RWPE2 (cell line): Measurements from ENCODE around the gene AVEN.
"Not testable (repeated sequence)": the region's sequence is repeated elsewhere in the genome, so short reads cannot be mapped to it uniquely, and the experiment has no call there.

ENCODE experiments used
- ATAC-seq: fragments of 200-7000 bp; cut with Tn5 transposase; 3 replicates; pipeline ENCODE4 v1.9.1; 2021; ENCODE audit warnings: low read depth
- DNase-seq: peaks from one replicate; pipeline ENCODE4 v3.0.0-alpha.2; 2020; ENCODE audit warnings: low spot score
- H3K27ac ChIP-seq: fragments of 450-650 bp; 2 replicates; pipeline ENCODE4 v1.5.1; 2017; ENCODE audit warnings: mild to moderate bottlenecking; ENCODE audit not compliant: poor library complexity, severe bottlenecking
- H3K27me3 ChIP-seq: fragments of 250-450 bp; sonication (Bioruptor Pico); 2 replicates; pipeline ENCODE4 v1.5.1; 2021; ENCODE audit warnings: mild to moderate bottlenecking, moderate library complexity; ENCODE audit not compliant: insufficient read depth, poor library complexity, severe bottlenecking
- H3K36me3 ChIP-seq: fragments of 250-450 bp; sonication (Bioruptor Pico); 2 replicates; pipeline ENCODE4 v1.5.1; 2020; ENCODE audit warnings: low read depth, mild to moderate bottlenecking, moderate library complexity
- H3K4me1 ChIP-seq: fragments of 250-450 bp; sonication (Bioruptor Pico); 2 replicates; pipeline ENCODE4 v1.5.1; 2021; ENCODE audit warnings: mild to moderate bottlenecking, moderate library complexity; ENCODE audit not compliant: insufficient read depth, poor library complexity, severe bottlenecking
- H3K4me3 ChIP-seq: fragments of 250-450 bp; sonication (Bioruptor Pico); 2 replicates; pipeline ENCODE4 v1.5.1; 2021; ENCODE audit warnings: mild to moderate bottlenecking, moderate library complexity; ENCODE audit not compliant: severe bottlenecking
- H3K9me3 ChIP-seq: fragments of 250-450 bp; sonication (Bioruptor Pico); 2 replicates; pipeline ENCODE4 v1.5.1; 2021; ENCODE audit warnings: mild to moderate bottlenecking, moderate library complexity; ENCODE audit not compliant: severe bottlenecking
- TF ChIP-seq, protein P1 (sequence below): fragments of 450-650 bp; IDR thresholded peaks from one replicate; pipeline ENCODE4 v1.5.1; 2017; ENCODE audit warnings: mild to moderate bottlenecking, moderate library complexity; ENCODE audit not compliant: poor library complexity, severe bottlenecking

AVEN gene

DNA sequence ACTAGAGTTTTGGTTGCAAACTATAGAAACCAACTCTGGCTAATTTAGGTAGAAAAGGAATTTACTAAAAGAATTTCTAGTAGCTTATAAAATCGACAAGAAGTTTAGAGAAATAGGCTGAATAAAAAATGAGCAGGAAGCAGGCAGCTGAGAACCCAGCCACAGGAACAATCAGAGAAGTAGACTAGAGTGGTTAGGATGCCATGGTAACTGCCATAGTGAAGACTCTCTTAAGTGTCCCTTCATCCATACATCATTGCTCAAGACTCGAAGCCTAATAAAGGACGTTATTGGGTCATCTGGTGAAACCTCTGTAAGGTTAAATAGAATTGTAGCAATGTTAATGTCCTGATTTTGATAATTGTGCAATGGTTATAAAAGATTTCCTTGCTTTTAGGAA lies 13.8 kb downstream of the AVEN start:
- no peak for ATAC-seq
- Histone ChIP-seq H3K4me3 (no peak overlapping the region), H3K36me3 (no peaks in the 10 kb centered on the region), H3K4me1 (no peaks in the 10 kb centered on the region), H3K27ac (no peak overlapping the region), H3K9me3 (no peaks in the 10 kb centered on the region), H3K27me3 (no peaks in the 10 kb centered on the region)
- DNase-seq, result no peak
- TF ChIP-seq, protein P1, sequence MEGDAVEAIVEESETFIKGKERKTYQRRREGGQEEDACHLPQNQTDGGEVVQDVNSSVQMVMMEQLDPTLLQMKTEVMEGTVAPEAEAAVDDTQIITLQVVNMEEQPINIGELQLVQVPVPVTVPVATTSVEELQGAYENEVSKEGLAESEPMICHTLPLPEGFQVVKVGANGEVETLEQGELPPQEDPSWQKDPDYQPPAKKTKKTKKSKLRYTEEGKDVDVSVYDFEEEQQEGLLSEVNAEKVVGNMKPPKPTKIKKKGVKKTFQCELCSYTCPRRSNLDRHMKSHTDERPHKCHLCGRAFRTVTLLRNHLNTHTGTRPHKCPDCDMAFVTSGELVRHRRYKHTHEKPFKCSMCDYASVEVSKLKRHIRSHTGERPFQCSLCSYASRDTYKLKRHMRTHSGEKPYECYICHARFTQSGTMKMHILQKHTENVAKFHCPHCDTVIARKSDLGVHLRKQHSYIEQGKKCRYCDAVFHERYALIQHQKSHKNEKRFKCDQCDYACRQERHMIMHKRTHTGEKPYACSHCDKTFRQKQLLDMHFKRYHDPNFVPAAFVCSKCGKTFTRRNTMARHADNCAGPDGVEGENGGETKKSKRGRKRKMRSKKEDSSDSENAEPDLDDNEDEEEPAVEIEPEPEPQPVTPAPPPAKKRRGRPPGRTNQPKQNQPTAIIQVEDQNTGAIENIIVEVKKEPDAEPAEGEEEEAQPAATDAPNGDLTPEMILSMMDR, result no peak

DNA sequence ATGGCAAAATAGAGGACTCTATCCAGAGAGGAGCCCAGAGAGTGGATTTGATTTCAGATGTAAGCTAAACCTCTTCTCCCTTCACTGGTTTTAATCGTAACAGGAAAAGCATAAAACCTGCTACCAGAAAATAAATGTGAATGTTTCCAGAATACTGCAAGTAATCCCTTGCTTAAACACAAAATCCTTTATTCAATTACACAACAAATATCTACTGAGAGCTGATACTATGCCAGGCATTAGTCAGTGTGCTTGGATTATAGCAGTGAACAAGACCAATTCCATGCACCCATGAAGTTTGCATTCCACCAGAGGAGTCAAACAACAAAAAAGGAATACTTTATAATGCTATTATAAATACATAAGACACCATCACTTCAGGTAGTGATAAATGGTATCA lies 15.1 kb downstream of the AVEN start:
- ATAC-seq, result no peak
- H3K9me3 ChIP-seq, result no peaks in the 10 kb centered on the region

DNA sequence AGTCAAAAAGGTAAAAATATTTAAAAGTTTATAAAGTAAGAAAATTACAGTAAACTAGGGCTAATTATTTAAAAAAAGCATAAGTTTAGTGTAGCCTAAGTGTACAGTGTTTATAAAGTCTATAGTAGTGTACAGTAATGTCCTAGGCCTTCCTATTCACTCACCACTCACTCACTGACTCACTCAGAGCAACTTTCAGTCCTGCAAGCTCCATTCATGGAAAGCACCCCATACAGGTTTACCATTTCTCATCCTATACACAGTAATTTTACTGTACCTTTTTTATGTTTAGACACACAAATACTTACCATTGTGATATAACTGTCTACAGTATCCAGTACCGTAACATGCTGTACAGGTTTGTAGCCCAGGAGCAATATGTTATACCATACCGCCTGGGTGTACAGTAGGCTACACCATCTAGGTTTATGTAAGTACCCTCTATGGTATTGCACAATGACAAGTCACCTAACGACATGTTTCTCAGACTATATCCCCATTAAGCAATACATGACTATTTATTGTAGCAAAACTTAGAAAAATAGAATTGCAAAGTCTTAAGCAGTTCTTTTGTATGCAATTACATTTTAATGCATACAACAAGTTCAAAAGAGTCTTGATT lies 19.5 kb downstream of the AVEN start:
- TF ChIP-seq, protein P1, result no peak
- Histone ChIP-seq H3K9me3 (no peaks in the 10 kb centered on the region), H3K36me3 (no peaks in the 10 kb centered on the region), H3K4me1 (no peaks in the 10 kb centered on the region), H3K4me3 (no peak overlapping the region), H3K27ac (no peak overlapping the region), H3K27me3 (no peaks in the 10 kb centered on the region)
- ATAC-seq (no peak), DNase-seq (no peak)

More for the DNA sequence above, 15.1 kb downstream of the AVEN start:
- no peaks in the 10 kb centered on the region for H3K4me1 ChIP-seq
- no peak for DNase-seq
- H3K27ac ChIP-seq, result no peak overlapping the region
- TF ChIP-seq, protein P1, result no peak
- H3K4me3 ChIP-seq, result no peak overlapping the region
- H3K27me3 ChIP-seq, result no peaks in the 10 kb centered on the region
- no peaks in the 10 kb centered on the region for H3K36me3 ChIP-seq

DNA sequence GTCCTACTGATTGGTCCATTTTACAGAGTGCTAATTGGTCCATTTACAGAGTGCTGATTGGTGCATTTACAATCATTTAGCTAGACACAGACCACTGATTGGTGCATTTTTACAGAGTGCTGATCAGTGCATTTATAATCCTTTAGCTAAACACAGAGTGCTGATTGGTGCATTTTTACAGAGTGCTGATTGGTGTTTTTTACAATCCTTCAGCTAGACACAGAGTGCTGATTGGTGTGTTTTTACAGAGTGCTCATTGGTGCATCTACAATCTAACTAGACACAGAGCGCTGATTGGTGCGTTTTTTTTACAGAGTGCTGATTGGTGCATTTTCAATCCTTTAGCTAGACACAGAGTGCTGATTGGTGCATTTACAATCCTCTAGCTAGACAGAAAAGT lies 20.3 kb downstream of the AVEN start:
- H3K4me3 ChIP-seq, H3K9me3 ChIP-seq, H3K36me3 ChIP-seq, H3K27me3 ChIP-seq, H3K27ac ChIP-seq, H3K4me1 ChIP-seq, ATAC-seq, DNase-seq: not testable (repeated sequence)

DNA sequence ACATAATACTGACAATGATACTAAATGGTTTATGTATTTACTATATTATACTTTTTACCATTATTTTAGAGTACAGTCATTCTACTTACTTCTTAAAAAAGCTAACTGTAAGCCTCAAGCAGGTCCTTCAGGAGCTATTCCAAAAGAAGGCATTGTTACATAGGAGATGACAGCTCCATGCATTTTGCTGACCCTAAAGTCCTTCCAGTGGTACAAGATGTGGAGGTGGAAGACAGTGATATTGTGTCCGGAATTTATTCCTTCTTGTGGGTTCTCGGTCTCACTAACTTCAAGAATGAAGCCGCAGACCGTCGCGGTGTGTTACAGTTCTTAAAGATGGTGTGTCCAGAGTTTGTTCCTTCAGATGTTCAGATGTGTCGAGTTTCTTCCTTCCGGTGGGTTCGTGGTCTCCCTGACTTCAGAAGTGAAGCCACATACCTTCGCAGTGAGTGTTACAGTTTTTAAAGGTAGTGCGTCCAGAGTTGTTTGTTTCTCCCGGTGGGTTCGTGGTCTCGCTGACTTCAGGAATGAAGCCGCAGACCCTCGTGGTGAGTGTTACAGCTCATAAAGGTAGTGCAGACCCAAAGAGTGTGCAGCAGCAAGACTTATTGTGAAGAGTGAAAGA lies 20.9 kb downstream of the AVEN start:
- no peaks in the 10 kb centered on the region for H3K27me3 ChIP-seq
- no peaks in the 10 kb centered on the region for H3K36me3 ChIP-seq
- TF ChIP-seq, protein P1, result no peak
- H3K27ac ChIP-seq, result no peak overlapping the region
- ATAC-seq, result no peak
- no peak for DNase-seq
- no peak overlapping the region for H3K4me3 ChIP-seq
- no peaks in the 10 kb centered on the region for H3K4me1 ChIP-seq
- H3K9me3 ChIP-seq, result no peaks in the 10 kb centered on the region
